Psoas muscle (tissue), 8 donors: Measurements from ENCODE around the gene ADCY7. TPM values are rescaled to one million over a fixed set of nuclear protein-coding genes. Genes with fewer than 3 reads are reported as not detected.

Source experiments
- ATAC-seq, 4 donors: fragments of 200-7000 bp; cut with Tn5 transposase; one replicate each; pipeline ENCODE4 v1.9.1; 2020; ENCODE audit warnings: moderate library complexity in 3 of 4, mild to moderate bottlenecking in 2 of 4
- DNase-seq, 2 donors: peaks; one replicate each; pipeline ENCODE4 v3.0.0-alpha.2; 2020
- H3K27ac ChIP-seq: fragments of 200-600 bp; one replicate; pipeline ENCODE4 v1.8.0; 2022
- H3K27me3 ChIP-seq, 3 donors: fragments of 200-600 bp in 1 of 3; one replicate each; pipeline versions ENCODE4 v1.6.1 to v1.8.0; 2013 to 2022; ENCODE audit warnings: low read length in 2 of 3, mild to moderate bottlenecking in 2 of 3, moderate library complexity in 1 of 3; ENCODE audit not compliant: insufficient read depth in 3 of 3
- H3K36me3 ChIP-seq, 2 donors: fragments of 200-600 bp in 1 of 2; one replicate each; pipeline versions ENCODE4 v1.6.1 to v1.8.0; 2013 to 2022; ENCODE audit warnings: low read depth in 1 of 2, mild to moderate bottlenecking in 1 of 2, moderate library complexity in 1 of 2; ENCODE audit not compliant: insufficient read depth in 1 of 2
- H3K4me1 ChIP-seq: fragments of 200-600 bp; one replicate; pipeline ENCODE4 v1.8.0; 2022
- H3K4me3 ChIP-seq: fragments of 200-600 bp; one replicate; pipeline ENCODE4 v1.8.0; 2022; ENCODE audit warnings: mild to moderate bottlenecking
- H3K9me3 ChIP-seq: fragments of 200-600 bp; one replicate; pipeline ENCODE4 v1.8.0; 2022
- WGBS, 3 donors: extraction: QIAGEN DNeasy Blood & Tissue Kit; methylation state at CpG; one replicate each; pipeline versions ENCODE4 v1.1.6 to v1.1.7; 2013; 5-methylcytosine and 5-hydroxymethylcytosine counted together
- intact Hi-C, 2 donors: fragments of 100-400 bp; cut with DNase I; formaldehyde crosslinking; loops; one replicate each; pipeline versions ENCODE4 v1.11.0 to v1.14.2; 2022
- polyA plus RNA-seq, 3 donors: library from polyadenylated mRNA; stranded (reverse); fragments of 200-250 nt; gene quantifications; one replicate each; pipeline ENCODE4 v1.2.3, GENCODE V29; 2013
- total RNA-seq, 4 donors: library from RNA; stranded (reverse); fragmentation: NEBNext Ultra II Directional in 2 of 4; extraction: Animal tissue kit (Norgen Biotek cat#: 25700) in 2 of 4; gene quantifications; one replicate each; pipeline versions ENCODE4 v1.2.1 to v1.2.4, GENCODE V29; 2021 to 2023
- TF ChIP-seq, protein P1 (sequence below): fragments of 200-600 bp; IDR thresholded peaks from one replicate; pipeline ENCODE4 v1.8.0; 2022; ENCODE audit warnings: antibody characterized with exemption
- donor health status: healthy with polysubstance abuse.
- donor health status: DM: no; HTN: no; CAD: no; lungs with moderate emphysema.
- donor health status: Bipolar disorder and iron deficiency.
- donor health status: healthy.
- donor health status: DM: yes; HTN: yes; CAD: no.
- donor health status: DM: no; HTN: no; CAD: no.
- donor health status: DM: no; HTN: no; CAD: no.
- donor health status: DM: yes; HTN: yes; CAD: no.

The ADCY7 gene
- total and polyA plus RNA-seq, 7 donors, result 0.34 to 5.5 (median 3.1) TPM

DNA sequence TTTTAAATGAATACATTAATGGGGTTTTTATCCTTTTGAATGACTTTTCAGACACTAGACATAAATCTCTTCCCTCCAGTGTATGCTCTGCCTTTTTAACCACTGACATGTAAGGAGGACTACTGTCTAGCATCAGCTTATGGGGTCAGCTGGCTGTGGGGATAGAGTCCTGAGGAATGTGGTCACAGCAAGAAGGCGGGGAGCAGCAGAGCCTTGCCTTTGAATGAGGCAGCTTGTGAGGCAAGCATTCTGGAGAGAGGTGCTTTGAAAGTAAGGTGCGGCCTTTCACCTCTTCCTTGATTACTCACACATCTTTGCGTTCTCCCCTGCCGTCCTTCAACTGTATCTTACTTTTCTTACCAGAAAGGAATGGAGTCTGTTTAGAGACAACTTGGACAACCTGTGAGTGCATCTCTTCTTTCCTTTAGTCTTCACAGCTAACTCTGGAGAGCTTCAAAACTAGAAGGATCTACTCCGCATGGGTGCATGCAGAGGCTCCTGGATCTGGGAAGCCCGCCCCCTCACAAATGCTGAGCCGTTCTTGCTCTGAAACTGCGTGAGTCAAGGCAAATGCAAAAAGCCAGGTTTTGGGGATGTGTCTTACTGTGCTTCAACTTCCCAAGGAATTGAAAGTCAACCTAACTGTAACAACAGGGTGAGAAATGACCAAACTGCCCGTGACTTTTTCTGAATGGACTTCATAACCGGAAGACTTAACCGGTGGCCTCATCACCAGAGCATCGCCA, 49.9 kb downstream of the ADCY7 start:
- Histone ChIP-seq H3K4me3 (no peak overlapping the region), H3K27ac (no peak overlapping the region), H3K36me3 (peaks cover 15 to 81% of the 10 kb centered on the region in 2 donors), H3K4me1 (no peaks in the 10 kb centered on the region), H3K9me3 (no peaks in the 10 kb centered on the region), H3K27me3 (no peaks in the 10 kb centered on the region)
- DNase-seq (no peak), ATAC-seq (no peak)
- TF ChIP-seq, protein P1, sequence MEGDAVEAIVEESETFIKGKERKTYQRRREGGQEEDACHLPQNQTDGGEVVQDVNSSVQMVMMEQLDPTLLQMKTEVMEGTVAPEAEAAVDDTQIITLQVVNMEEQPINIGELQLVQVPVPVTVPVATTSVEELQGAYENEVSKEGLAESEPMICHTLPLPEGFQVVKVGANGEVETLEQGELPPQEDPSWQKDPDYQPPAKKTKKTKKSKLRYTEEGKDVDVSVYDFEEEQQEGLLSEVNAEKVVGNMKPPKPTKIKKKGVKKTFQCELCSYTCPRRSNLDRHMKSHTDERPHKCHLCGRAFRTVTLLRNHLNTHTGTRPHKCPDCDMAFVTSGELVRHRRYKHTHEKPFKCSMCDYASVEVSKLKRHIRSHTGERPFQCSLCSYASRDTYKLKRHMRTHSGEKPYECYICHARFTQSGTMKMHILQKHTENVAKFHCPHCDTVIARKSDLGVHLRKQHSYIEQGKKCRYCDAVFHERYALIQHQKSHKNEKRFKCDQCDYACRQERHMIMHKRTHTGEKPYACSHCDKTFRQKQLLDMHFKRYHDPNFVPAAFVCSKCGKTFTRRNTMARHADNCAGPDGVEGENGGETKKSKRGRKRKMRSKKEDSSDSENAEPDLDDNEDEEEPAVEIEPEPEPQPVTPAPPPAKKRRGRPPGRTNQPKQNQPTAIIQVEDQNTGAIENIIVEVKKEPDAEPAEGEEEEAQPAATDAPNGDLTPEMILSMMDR, result no peak
- WGBS, 3 donors, result 88 to 91% (median 88%) methylated on average over 12 of the region's 12 CpGs
- intact Hi-C loops, result no loop called here

DNA sequence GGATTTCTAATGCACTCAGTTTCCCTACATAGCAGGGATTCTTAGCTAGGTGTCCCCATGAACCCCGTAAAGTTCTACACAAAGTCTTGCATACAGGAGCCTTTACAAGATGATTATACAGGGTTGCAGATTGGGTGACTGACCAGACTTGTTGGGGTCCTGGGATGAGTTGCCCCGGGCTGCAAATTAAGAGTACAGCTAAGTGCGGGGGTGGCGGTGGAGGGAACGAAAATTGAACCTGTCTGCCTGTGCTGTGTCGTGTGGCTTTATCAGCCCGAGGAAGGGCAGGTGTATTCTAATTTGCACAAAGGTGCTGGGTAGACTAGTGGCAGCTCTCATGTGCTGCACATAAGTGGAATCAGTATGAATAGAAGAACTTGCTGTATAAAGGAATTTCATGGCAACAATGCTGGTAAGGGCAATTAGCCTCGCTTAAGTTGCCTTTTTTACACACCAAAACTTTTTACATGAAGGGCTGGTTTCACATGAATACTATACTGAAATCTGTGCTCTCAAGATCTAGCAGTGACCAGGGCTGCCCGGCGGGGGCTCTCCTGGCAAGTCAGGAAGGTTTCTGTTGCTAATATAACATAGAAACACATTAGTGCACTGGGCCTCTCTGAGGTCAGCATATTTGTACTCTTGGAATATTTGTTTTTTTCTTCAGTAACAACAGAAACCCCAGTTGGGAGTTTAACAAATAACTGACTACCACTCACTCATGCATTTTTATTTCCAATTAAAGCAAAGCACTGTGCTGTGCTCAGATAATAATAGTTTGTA, 50.7 kb downstream of the ADCY7 start:
- DNase-seq, result no peak
- no peaks in the 10 kb centered on the region for H3K27me3 ChIP-seq
- H3K27ac ChIP-seq, result no peak overlapping the region
- no peak overlapping the region for H3K4me3 ChIP-seq
- H3K36me3 ChIP-seq, result peaks cover 15 to 88% of the 10 kb centered on the region in 2 donors
- intact Hi-C loops, result no loop called here
- H3K9me3 ChIP-seq, result no peaks in the 10 kb centered on the region
- TF ChIP-seq, protein P1, result no peak
- no peaks in the 10 kb centered on the region for H3K4me1 ChIP-seq
- no peak for ATAC-seq
- WGBS, 3 donors, result 83 to 85% (median 84%) methylated on average over 10 of the region's 10 CpGs

DNA sequence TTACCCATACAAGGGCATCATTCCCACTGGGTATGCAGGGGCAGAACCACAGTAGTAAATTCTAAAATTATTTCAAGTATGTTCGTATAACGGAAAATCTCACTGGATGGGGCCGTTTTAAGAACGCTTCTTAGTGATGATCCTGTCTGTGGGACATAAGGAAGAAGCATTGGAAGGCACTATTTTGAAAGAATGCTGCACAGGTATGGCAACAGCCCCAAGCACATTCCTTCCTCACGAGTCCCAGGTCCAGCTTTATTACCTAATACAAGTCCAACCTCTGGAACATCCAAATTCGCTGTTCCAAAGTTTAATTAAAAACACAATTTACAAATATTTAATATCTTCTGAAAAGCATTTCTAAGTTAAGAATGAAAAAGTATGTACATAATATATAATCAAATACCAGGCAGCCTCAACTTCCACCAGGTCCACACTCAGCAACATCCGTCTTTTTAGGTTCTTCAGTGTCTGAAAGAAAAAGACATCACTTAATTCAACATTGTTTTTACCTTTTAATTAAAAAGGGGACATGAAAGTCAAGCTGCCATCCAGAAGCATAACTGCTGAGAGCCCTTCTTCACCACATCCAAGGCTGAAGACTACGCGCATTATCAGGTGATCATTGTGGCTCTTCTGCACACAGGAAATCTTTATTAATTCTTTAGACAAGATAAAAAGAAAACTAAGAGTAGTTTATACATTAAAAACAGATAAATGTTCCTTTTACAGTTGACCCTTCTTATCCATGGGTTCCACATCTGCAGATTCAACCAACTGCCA, 52.6 kb downstream of the ADCY7 start:
- Histone ChIP-seq H3K27me3 (no peaks in the 10 kb centered on the region), H3K36me3 (peaks cover 15 to 98% of the 10 kb centered on the region in 2 donors), H3K4me1 (no peaks in the 10 kb centered on the region), H3K4me3 (no peak overlapping the region), H3K9me3 (no peaks in the 10 kb centered on the region), H3K27ac (no peak overlapping the region)
- DNase-seq (no peak), ATAC-seq (no peak)
- intact Hi-C loops, result no loop called here
- TF ChIP-seq, protein P1, result no peak
- 85 to 90% (median 88%) methylated on average over 9 of the region's 9 CpGs for WGBS, 3 donors

DNA sequence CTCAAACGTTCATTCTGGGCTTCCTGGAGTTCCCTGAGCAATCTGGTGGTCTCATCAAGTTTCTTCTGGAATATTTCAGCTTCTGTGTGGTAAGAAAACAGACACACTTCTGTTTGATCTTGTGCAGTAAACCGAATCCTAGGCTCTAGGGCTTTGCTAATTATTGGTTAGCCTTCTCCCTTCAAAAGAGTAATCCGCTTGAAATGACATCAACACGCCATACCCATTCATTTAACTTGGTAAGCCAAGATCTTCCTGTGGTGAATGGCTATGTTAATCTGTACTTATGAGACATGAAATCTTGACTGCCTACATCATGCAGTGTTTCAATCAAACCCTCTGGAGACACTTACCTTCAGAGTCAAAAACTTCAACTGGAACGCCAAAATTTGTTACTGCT, 54.0 kb downstream of the ADCY7 start:
- TF ChIP-seq, protein P1, result no peak
- Histone ChIP-seq H3K4me1 (no peaks in the 10 kb centered on the region), H3K27me3 (no peaks in the 10 kb centered on the region), H3K4me3 (no peak overlapping the region), H3K27ac (no peak overlapping the region), H3K9me3 (no peaks in the 10 kb centered on the region), H3K36me3 (peaks cover 20 to 98% of the 10 kb centered on the region in 2 donors)
- 77 to 82% (median 79%) methylated on average over 5 of the region's 5 CpGs for WGBS, 3 donors
- intact Hi-C loops, result loop anchor here in 1 of 2 donors (10.0 kb wide), 1 partner anchor 106 kb away; no protein-coding TSS in a partner anchor
- DNase-seq (no peak), ATAC-seq (no peak)
